WTC11 (cell line): ENCODE measurements around the gene CCDC172. TPM values are rescaled to one million over a fixed set of nuclear protein-coding genes. Genes with fewer than 3 reads are reported as not detected.

Experiments used
- ATAC-seq: fragments of 200-7000 bp; cut with Tn5 transposase; 2 replicates; pipeline ENCODE4 v1.10.0; 2021; ENCODE audit warnings: mild to moderate bottlenecking, moderate library complexity
- CTCF ChIA-PET: fragments of 300-600 bp; sonication (Branson Sonifier 250); formaldehyde crosslinking; loops from one replicate; lab custom pipeline; 2021; ENCODE audit warnings: antibody characterized with exemption; lab: Charles Lee
- POLR2A ChIA-PET: fragments of 350-600 bp; sonication (Branson Sonifier 250); formaldehyde crosslinking; loops from one replicate; lab custom pipeline; 2021; ENCODE audit warnings: antibody characterized with exemption; lab: Charles Lee
- DNase-seq: peaks from one replicate; pipeline ENCODE4 v3.0.0; 2021; ENCODE audit warnings: low spot score
- H3K27ac Mint-ChIP-seq: 2 replicates; pipeline ENCODE4 v1.8.0; 2021; ENCODE audit warnings: mixed read lengths
- H3K27me3 Mint-ChIP-seq: 2 replicates; pipeline ENCODE4 v1.8.0; 2021; ENCODE audit warnings: low read depth, mild to moderate bottlenecking, moderate library complexity, mixed read lengths
- H3K36me3 Mint-ChIP-seq: 2 replicates; pipeline ENCODE4 v1.8.0; 2021; ENCODE audit warnings: mixed read lengths
- H3K4me1 Mint-ChIP-seq: 2 replicates; pipeline ENCODE4 v1.8.0; 2022; ENCODE audit warnings: mixed read lengths
- H3K4me3 Mint-ChIP-seq: 2 replicates; pipeline ENCODE4 v1.8.0; 2021; ENCODE audit warnings: mild to moderate bottlenecking, moderate library complexity, mixed read lengths
- H3K9me3 Mint-ChIP-seq: 2 replicates; pipeline ENCODE4 v1.8.0; 2021; ENCODE audit warnings: mixed read lengths
- ATF6 ChIP-seq: sonication (generic); formaldehyde crosslinking; IDR thresholded peaks from 2 replicates; pipeline ENCODE4 v1.8.1; 2023; ENCODE audit warnings: mild to moderate bottlenecking, missing genetic modification reagents
- CBFB ChIP-seq: sonication (generic); formaldehyde crosslinking; IDR thresholded peaks from 2 replicates; pipeline ENCODE4 v1.8.1; 2022; ENCODE audit warnings: mild to moderate bottlenecking, low read depth, missing genetic modification reagents
- CREB1 ChIP-seq: sonication (generic); formaldehyde crosslinking; IDR thresholded peaks from 2 replicates; pipeline ENCODE4 v1.8.0; 2023; ENCODE audit warnings: mild to moderate bottlenecking, missing genetic modification reagents
- HMGA2 ChIP-seq: fragments of 250-450 bp; sonication (Bioruptor Pico); IDR thresholded peaks from 2 replicates; pipeline ENCODE4 v1.4.0; 2021; ENCODE audit warnings: mild to moderate bottlenecking, moderate library complexity
- IRF1 ChIP-seq: sonication (generic); formaldehyde crosslinking; IDR thresholded peaks from 2 replicates; pipeline ENCODE4 v1.8.0; 2023; ENCODE audit warnings: missing genetic modification reagents
- IRF2 ChIP-seq: sonication (generic); formaldehyde crosslinking; IDR thresholded peaks from 2 replicates; pipeline ENCODE4 v1.8.0; 2022; ENCODE audit warnings: low read depth, missing genetic modification reagents, borderline replicate concordance
- JUN ChIP-seq: sonication (generic); formaldehyde crosslinking; IDR thresholded peaks from 2 replicates; pipeline ENCODE4 v1.8.0; 2023; ENCODE audit warnings: mild to moderate bottlenecking, missing genetic modification reagents
- KAT7 ChIP-seq: sonication (generic); formaldehyde crosslinking; IDR thresholded peaks from 2 replicates; pipeline ENCODE4 v1.8.1; 2023; ENCODE audit warnings: missing genetic modification reagents, mild to moderate bottlenecking, borderline replicate concordance
- MLX ChIP-seq: sonication (generic); formaldehyde crosslinking; IDR thresholded peaks from 2 replicates; pipeline ENCODE4 v1.8.1; 2023; ENCODE audit warnings: mild to moderate bottlenecking, missing genetic modification reagents, moderate library complexity
- NFE2L1 ChIP-seq: sonication (generic); formaldehyde crosslinking; IDR thresholded peaks from 2 replicates; pipeline ENCODE4 v1.8.1; 2023; ENCODE audit warnings: missing genetic modification reagents
- NR1H2 ChIP-seq: sonication (generic); formaldehyde crosslinking; IDR thresholded peaks from 2 replicates; pipeline ENCODE4 v1.9.0; 2021; ENCODE audit warnings: mild to moderate bottlenecking, moderate library complexity, missing genetic modification reagents
- PRDM15 ChIP-seq: sonication (generic); formaldehyde crosslinking; IDR thresholded peaks from 2 replicates; pipeline ENCODE4 v1.8.0; 2022; ENCODE audit warnings: missing genetic modification reagents
- PRRX2 ChIP-seq: fragments of 250-450 bp; sonication (Bioruptor Pico); IDR thresholded peaks from 2 replicates; pipeline ENCODE4 v1.8.0; 2021; ENCODE audit warnings: mild to moderate bottlenecking
- SMAD4 ChIP-seq: sonication (generic); formaldehyde crosslinking; IDR thresholded peaks from 2 replicates; pipeline ENCODE4 v1.8.0; 2022; ENCODE audit warnings: mild to moderate bottlenecking, missing genetic modification reagents
- TEAD1 ChIP-seq: sonication (generic); formaldehyde crosslinking; IDR thresholded peaks from 2 replicates; pipeline ENCODE4 v1.8.0; 2022; ENCODE audit warnings: mild to moderate bottlenecking, missing genetic modification reagents
- USF1 ChIP-seq: sonication (generic); formaldehyde crosslinking; IDR thresholded peaks from 2 replicates; pipeline ENCODE4 v1.8.0; 2022; ENCODE audit warnings: mild to moderate bottlenecking, missing genetic modification reagents
- ZBTB43 ChIP-seq: sonication (generic); formaldehyde crosslinking; IDR thresholded peaks from 2 replicates; pipeline ENCODE4 v1.8.1; 2023; ENCODE audit warnings: mild to moderate bottlenecking, missing genetic modification reagents
- ZMAT4 ChIP-seq: fragments of 250-450 bp; sonication (Bioruptor Pico); IDR thresholded peaks from 2 replicates; pipeline ENCODE4 v1.9.0; 2021; ENCODE audit warnings: mild to moderate bottlenecking
- ZNF232 ChIP-seq: sonication (generic); formaldehyde crosslinking; IDR thresholded peaks from 2 replicates; pipeline ENCODE4 v1.8.0; 2022; ENCODE audit warnings: mild to moderate bottlenecking, missing genetic modification reagents
- ZNF317 ChIP-seq: sonication (generic); formaldehyde crosslinking; IDR thresholded peaks from 2 replicates; pipeline ENCODE4 v1.8.1; 2023; ENCODE audit warnings: low read depth, mild to moderate bottlenecking, moderate library complexity, missing genetic modification reagents, borderline replicate concordance
- total RNA-seq: library from RNA; stranded (reverse); gene quantifications from 3 replicates; pipeline ENCODE4 v1.2.3, GENCODE V29; 2021

CCDC172 gene
- total RNA-seq, 1 experiment from 2014 or later, result 2.0 TPM

- ChIA-PET CTCF (no interaction called here), POLR2A (no interaction called here)
- H3K4me3 Mint-ChIP-seq, result no peak within 1 kb of the TSS
- DNase-seq, result no peak
- H3K36me3 Mint-ChIP-seq, result no peaks in the 10 kb centered on the region
- H3K4me1 Mint-ChIP-seq, result 0 out of 2 replicates have a peak, but pooled peaks cover 3% of the 10 kb centered on the region
- no peaks in the 10 kb centered on the region for H3K9me3 Mint-ChIP-seq
- no peak within 1 kb of the TSS for H3K27ac Mint-ChIP-seq
- no peak for TF ChIP-seq ZNF317 (CRISPR knock-in tag)
- no peak for TF ChIP-seq NR1H2
- TF ChIP-seq USF1 (CRISPR knock-in tag), result no peak
- TF ChIP-seq ZBTB43, result no peak
- no peak for TF ChIP-seq ATF6 (CRISPR knock-in tag)
- no peak for TF ChIP-seq ZMAT4 (CRISPR knock-in tag)
- TF ChIP-seq ZNF232 (CRISPR knock-in tag), result no peak
- no peak for TF ChIP-seq IRF1 (CRISPR knock-in tag)
- no peak for TF ChIP-seq CBFB (CRISPR knock-in tag)
- TF ChIP-seq TEAD1, result no peak
- TF ChIP-seq NFE2L1 (CRISPR knock-in tag), result no peak
- no peak for TF ChIP-seq JUN (CRISPR knock-in tag)
- TF ChIP-seq KAT7 (CRISPR knock-in tag), result no peak
- no peak for TF ChIP-seq CREB1
- no peak for TF ChIP-seq PRDM15 (CRISPR knock-in tag)
- no peak for TF ChIP-seq PRRX2 (CRISPR knock-in tag)
- TF ChIP-seq HMGA2, result no peak
- TF ChIP-seq SMAD4 (CRISPR knock-in tag), result no peak
- TF ChIP-seq IRF2 (CRISPR knock-in tag), result no peak
- no peak for TF ChIP-seq MLX
- no peak for ATAC-seq
- no peaks in the 10 kb centered on the region; the same call in 1 of the 2 replicates for H3K27me3 Mint-ChIP-seq
These were observed 103.4 kb downstream of the CCDC172 start, which contains the start of gene PNLIPRP3 for GRCh38 chr10:116427671-116428070. TSS of gene PNLIPRP3 (plus strand) at chr10:116427847. CDS start at chr10:116428013, 166 bp downstream.
